ENCODE data around the gene TTC28.
"Not testable (repeated sequence)": the region's sequence is repeated elsewhere in the genome, so short reads cannot be mapped to it uniquely, and the experiment has no call there.

TTC28 gene

GRCh38 chr22:28505416-28506149 lies 174.1 kb downstream of the TTC28 start:
- TF ChIP-seq CTCF (IDR thresholded peaks at IDR 0.05; ENCODE audit: extremely low read depth, missing control alignments): no peak
- DNase-seq (ENCODE audit: low spot score): no peak

GRCh38 chr22:28500006-28500405 lies 179.6 kb downstream of the TTC28 start:
- DNase-seq (ENCODE audit: low spot score): no peak
- no peak for TF ChIP-seq CTCF (IDR thresholded peaks at IDR 0.05; ENCODE audit: extremely low read depth, missing control alignments)

GRCh38 chr22:28498044-28498443 lies 181.6 kb downstream of the TTC28 start:
- TF ChIP-seq CTCF (IDR thresholded peaks at IDR 0.05; ENCODE audit: extremely low read depth, missing control alignments): no peak

GRCh38 chr22:28497188-28497587 lies 182.5 kb downstream of the TTC28 start:
- DNase-seq (ENCODE audit: low spot score): no peak
- TF ChIP-seq CTCF (IDR thresholded peaks at IDR 0.05; ENCODE audit: extremely low read depth, missing control alignments): no peak

More at GRCh38 chr22:28498044-28498443, 181.6 kb downstream of the TTC28 start:
- DNase-seq (ENCODE audit: low spot score): no peak

GRCh38 chr22:28491289-28491688 lies 188.4 kb downstream of the TTC28 start:
- DNase-seq (ENCODE audit: low spot score): not testable (repeated sequence)

GRCh38 chr22:28488825-28489224 lies 190.8 kb downstream of the TTC28 start:
- no peak for TF ChIP-seq CTCF (IDR thresholded peaks at IDR 0.05; ENCODE audit: extremely low read depth, missing control alignments)
- DNase-seq (ENCODE audit: low spot score): no peak

- no peak for TF ChIP-seq CTCF (IDR thresholded peaks at IDR 0.05; ENCODE audit: extremely low read depth, missing control alignments)
- no peak for DNase-seq (ENCODE audit: low spot score)
Measured at GRCh38 chr22:28484662-28485061, 195.0 kb downstream of the TTC28 start.

GRCh38 chr22:28481725-28482124 lies 197.9 kb downstream of the TTC28 start:
- DNase-seq (ENCODE audit: low spot score): no peak
- no peak for TF ChIP-seq CTCF (IDR thresholded peaks at IDR 0.05; ENCODE audit: extremely low read depth, missing control alignments)

Data from GM20000 (cell line).